GM06990 (cell line): ENCODE measurements around the gene CTNNA2.
"Not testable (repeated sequence)": the region's sequence is repeated elsewhere in the genome, so short reads cannot be mapped to it uniquely, and the experiment has no call there.

ENCODE experiments used
- DNase-seq: peaks from one replicate; pipeline ENCODE4 v3.0.0-alpha.2; 2011; ENCODE audit not compliant: insufficient read length; ENCODE audit errors: extremely low read depth
- H3K27me3 ChIP-seq: replicated peaks from 2 replicates; pipeline ENCODE4 v1.6.0; 2011; ENCODE audit warnings: low read length; ENCODE audit not compliant: control insufficient read depth, insufficient read depth
- H3K36me3 ChIP-seq: 2 replicates; pipeline ENCODE4 v1.5.1; 2011; ENCODE audit warnings: low read length; ENCODE audit not compliant: control insufficient read depth, insufficient read depth
- H3K4me3 ChIP-seq: replicated peaks from 2 replicates; pipeline ENCODE4 v1.5.1; 2011; ENCODE audit warnings: low read depth, mild to moderate bottlenecking, control low read depth, low read length
- CTCF ChIP-seq: IDR thresholded peaks from 2 replicates; pipeline ENCODE4 v1.5.1; 2011; ENCODE audit warnings: low read length, control low read depth, mild to moderate bottlenecking, inconsistent platforms; ENCODE audit not compliant: insufficient read depth, poor library complexity, severe bottlenecking

Gene CTNNA2

GRCh38 chr2:80198042-80198441 is 685.2 kb downstream of the CTNNA2 start:
- no peak overlapping the region for H3K4me3 ChIP-seq
- H3K36me3 ChIP-seq = no peaks in the 10 kb centered on the region
- no peaks in the 10 kb centered on the region for H3K27me3 ChIP-seq
- no peak for DNase-seq
- TF ChIP-seq CTCF = no peak

GRCh38 chr2:80199504-80199903 is 686.7 kb downstream of the CTNNA2 start:
- Histone ChIP-seq H3K4me3 (no peak overlapping the region), H3K27me3 (no peaks in the 10 kb centered on the region), H3K36me3 (no peaks in the 10 kb centered on the region)
- TF ChIP-seq CTCF = no peak
- no peak for DNase-seq

- not testable (repeated sequence) for H3K36me3 ChIP-seq, DNase-seq, H3K4me3 ChIP-seq, H3K27me3 ChIP-seq
These were observed 691.1 kb downstream of the CTNNA2 start for GRCh38 chr2:80203929-80204328.

GRCh38 chr2:80205498-80205897 is 692.6 kb downstream of the CTNNA2 start:
- no peak for TF ChIP-seq CTCF
- H3K4me3 ChIP-seq = no peak overlapping the region
- no peaks in the 10 kb centered on the region for H3K27me3 ChIP-seq
- H3K36me3 ChIP-seq = no peaks in the 10 kb centered on the region
- DNase-seq = no peak

GRCh38 chr2:80209458-80209857 is 696.6 kb downstream of the CTNNA2 start:
- Histone ChIP-seq H3K27me3 (no peaks in the 10 kb centered on the region), H3K4me3 (no peak overlapping the region), H3K36me3 (no peaks in the 10 kb centered on the region)
- no peak for DNase-seq
- TF ChIP-seq CTCF = no peak

GRCh38 chr2:80217446-80217845 is 704.6 kb downstream of the CTNNA2 start:
- no peak for TF ChIP-seq CTCF
- DNase-seq = no peak
- Histone ChIP-seq H3K27me3 (no peaks in the 10 kb centered on the region), H3K36me3 (no peaks in the 10 kb centered on the region), H3K4me3 (no peak overlapping the region)

GRCh38 chr2:80222644-80223043 is 709.8 kb downstream of the CTNNA2 start:
- TF ChIP-seq CTCF = no peak
- Histone ChIP-seq H3K27me3 (no peaks in the 10 kb centered on the region), H3K4me3 (no peak overlapping the region), H3K36me3 (no peaks in the 10 kb centered on the region)
- DNase-seq = no peak
